Neural progenitor cell (in vitro differentiated cells): ENCODE data around the gene RAPGEF5. TPM values are rescaled to one million over a fixed set of nuclear protein-coding genes. Genes with fewer than 3 reads are reported as not detected.

Experiments
- DNase-seq: peaks from one replicate; pipeline ENCODE4 v3.0.0-alpha.2; 2016; ENCODE audit warnings: low spot score
- H2AFZ ChIP-seq: fragments of 200-600 bp; sonication (generic); replicated peaks from 2 replicates; pipeline ENCODE4 v1.6.1; 2016; ENCODE audit warnings: antibody characterized with exemption
- H3F3A ChIP-seq: fragments of 200-600 bp; sonication (generic); 2 replicates; pipeline ENCODE4 v1.6.1; 2016; ENCODE audit warnings: antibody characterized with exemption, low read depth
- H3K27ac ChIP-seq: fragments of 200-600 bp; sonication (generic); 2 replicates; pipeline ENCODE4 v1.5.1; 2016; ENCODE audit warnings: mild to moderate bottlenecking
- H3K27me3 ChIP-seq: fragments of 200-600 bp; sonication (generic); 2 replicates; pipeline ENCODE4 v1.6.1; 2016; ENCODE audit warnings: mild to moderate bottlenecking, moderate library complexity
- H3K36me3 ChIP-seq: fragments of 200-600 bp; sonication (generic); 2 replicates; pipeline ENCODE4 v1.5.1; 2016
- H3K4me1 ChIP-seq: fragments of 200-600 bp; sonication (generic); 2 replicates; pipeline ENCODE4 v1.6.1; 2016; ENCODE audit warnings: mixed run types
- H3K4me2 ChIP-seq: fragments of 200-600 bp; sonication (generic); 2 replicates; pipeline ENCODE4 v1.6.1; 2016
- H3K4me3 ChIP-seq: fragments of 200-600 bp; sonication (generic); 2 replicates; pipeline ENCODE4 v1.5.1; 2016
- H3K79me2 ChIP-seq: fragments of 200-600 bp; sonication (generic); 2 replicates; pipeline ENCODE4 v1.6.1; 2016; ENCODE audit warnings: low read depth
- H3K9ac ChIP-seq: fragments of 200-600 bp; sonication (generic); 2 replicates; pipeline ENCODE4 v1.6.1; 2016
- H3K9me3 ChIP-seq: fragments of 200-600 bp; sonication (generic); 2 replicates; pipeline ENCODE4 v1.5.1; 2016; ENCODE audit warnings: low read depth
- H4K20me1 ChIP-seq: fragments of 200-600 bp; sonication (generic); 2 replicates; pipeline ENCODE4 v1.6.1; 2016; ENCODE audit warnings: low read depth
- H3K27ac Mint-ChIP-seq: 3 replicates; pipeline ENCODE4 v1.8.0; 2021; ENCODE audit warnings: mixed read lengths
- H3K27me3 Mint-ChIP-seq: 2 replicates; pipeline ENCODE4 v1.8.0; 2022; ENCODE audit warnings: low read depth, mild to moderate bottlenecking, inconsistent platforms, moderate library complexity, mixed read lengths; ENCODE audit not compliant: insufficient read depth
- H3K36me3 Mint-ChIP-seq: 3 replicates; pipeline ENCODE4 v1.8.0; 2021; ENCODE audit warnings: mixed read lengths
- H3K4me1 Mint-ChIP-seq: 3 replicates; pipeline ENCODE4 v1.8.0; 2021; ENCODE audit warnings: mixed read lengths
- H3K4me3 Mint-ChIP-seq: 3 replicates; pipeline ENCODE4 v1.8.0; 2021; ENCODE audit warnings: mild to moderate bottlenecking, moderate library complexity, mixed read lengths
- H3K9me3 Mint-ChIP-seq: 3 replicates; pipeline ENCODE4 v1.8.0; 2020; ENCODE audit warnings: mixed read lengths
- EZH2 ChIP-seq: fragments of 200-600 bp; sonication (generic); IDR thresholded peaks from 2 replicates; pipeline ENCODE4 v1.6.1; 2017; ENCODE audit warnings: antibody characterized with exemption, mild to moderate bottlenecking, moderate library complexity
- EZH2phosphoT487 ChIP-seq: fragments of 200-600 bp; sonication (generic); IDR thresholded peaks from 2 replicates; pipeline ENCODE4 v1.6.1; 2017; ENCODE audit warnings: antibody characterized with exemption
- total RNA-seq: library from RNA; depleted of rRNA; stranded (reverse); fragments of >200 nt; gene quantifications from 2 replicates; pipeline ENCODE4 v1.2.3, GENCODE V29; 2015; ENCODE audit warnings: low replicate concordance
- TF ChIP-seq, protein P1 (sequence below): fragments of 200-600 bp; sonication (generic); IDR thresholded peaks from 2 replicates; pipeline ENCODE4 v1.5.1; 2017; ENCODE audit warnings: antibody characterized with exemption, mild to moderate bottlenecking

Gene RAPGEF5
- total RNA-seq, 1 donor from 2014 or later: 5.7 TPM

DNA sequence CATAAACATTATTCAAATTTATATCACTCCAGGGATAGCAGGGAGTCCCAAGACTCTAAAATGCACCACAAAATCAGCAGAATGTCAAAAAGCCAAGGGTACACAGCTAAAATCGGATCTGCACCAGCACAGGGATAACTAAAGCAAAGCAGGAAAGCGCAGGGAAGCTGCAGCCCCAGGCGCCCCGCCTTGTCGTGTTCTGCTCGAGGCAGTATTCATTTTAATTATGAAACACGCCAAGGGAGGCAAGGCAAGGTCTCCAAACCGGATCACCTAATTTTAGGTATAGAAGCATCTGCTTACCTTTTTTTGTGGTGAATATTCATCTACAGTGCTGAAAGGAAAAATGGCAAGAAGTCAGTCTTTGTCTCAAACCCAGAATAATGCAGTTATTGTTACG is 199.4 kb downstream of the RAPGEF5 start:
- H3K9ac ChIP-seq: no peak overlapping the region
- no peaks in the 10 kb centered on the region for H3K9me3 ChIP-seq
- H3K36me3 ChIP-seq: no peaks in the 10 kb centered on the region
- H3K4me1 ChIP-seq: peaks cover 23% of the 10 kb centered on the region
- Mint-ChIP-seq H3K27ac (peak overlapping the region; percentile 59), H3K9me3 (no peaks in the 10 kb centered on the region), H3K27me3 (no peaks in the 10 kb centered on the region), H3K36me3 (peaks cover 11% of the 10 kb centered on the region), H3K4me3 (no peak overlapping the region), H3K4me1 (peaks cover 56% of the 10 kb centered on the region)
- no peaks in the 10 kb centered on the region for H3K27me3 ChIP-seq
- no peak overlapping the region for H2AFZ ChIP-seq
- H4K20me1 ChIP-seq: no peaks in the 10 kb centered on the region
- no peak overlapping the region for H3K4me3 ChIP-seq
- peaks cover 16% of the 10 kb centered on the region for H3F3A ChIP-seq
- H3K79me2 ChIP-seq: no peaks in the 10 kb centered on the region
- TF ChIP-seq EZH2 (no peak), EZH2phosphoT487 (no peak)
- TF ChIP-seq, protein P1, sequence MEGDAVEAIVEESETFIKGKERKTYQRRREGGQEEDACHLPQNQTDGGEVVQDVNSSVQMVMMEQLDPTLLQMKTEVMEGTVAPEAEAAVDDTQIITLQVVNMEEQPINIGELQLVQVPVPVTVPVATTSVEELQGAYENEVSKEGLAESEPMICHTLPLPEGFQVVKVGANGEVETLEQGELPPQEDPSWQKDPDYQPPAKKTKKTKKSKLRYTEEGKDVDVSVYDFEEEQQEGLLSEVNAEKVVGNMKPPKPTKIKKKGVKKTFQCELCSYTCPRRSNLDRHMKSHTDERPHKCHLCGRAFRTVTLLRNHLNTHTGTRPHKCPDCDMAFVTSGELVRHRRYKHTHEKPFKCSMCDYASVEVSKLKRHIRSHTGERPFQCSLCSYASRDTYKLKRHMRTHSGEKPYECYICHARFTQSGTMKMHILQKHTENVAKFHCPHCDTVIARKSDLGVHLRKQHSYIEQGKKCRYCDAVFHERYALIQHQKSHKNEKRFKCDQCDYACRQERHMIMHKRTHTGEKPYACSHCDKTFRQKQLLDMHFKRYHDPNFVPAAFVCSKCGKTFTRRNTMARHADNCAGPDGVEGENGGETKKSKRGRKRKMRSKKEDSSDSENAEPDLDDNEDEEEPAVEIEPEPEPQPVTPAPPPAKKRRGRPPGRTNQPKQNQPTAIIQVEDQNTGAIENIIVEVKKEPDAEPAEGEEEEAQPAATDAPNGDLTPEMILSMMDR: no peak
- DNase-seq: no peak
- H3K27ac ChIP-seq: no peak overlapping the region
- no peak overlapping the region for H3K4me2 ChIP-seq

DNA sequence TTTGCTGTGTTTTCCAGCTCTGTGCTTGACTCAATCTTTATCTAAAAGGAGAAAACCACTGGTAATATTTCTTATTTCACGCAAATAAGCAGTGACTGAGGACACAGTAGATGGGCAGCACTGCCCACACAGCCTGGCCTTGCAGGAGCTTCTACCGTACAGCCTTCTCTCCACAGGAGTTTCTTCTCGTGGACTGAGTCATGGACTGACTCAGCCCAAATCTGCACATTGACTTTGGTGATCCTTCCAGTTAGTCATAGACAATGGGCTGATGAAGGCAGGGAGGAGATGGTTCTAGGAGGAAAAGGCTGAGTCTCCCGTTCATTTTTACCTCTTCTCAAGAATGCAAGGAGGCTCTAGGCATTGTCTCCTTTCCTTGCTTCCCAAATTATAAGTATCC is 200.7 kb downstream of the RAPGEF5 start:
- Mint-ChIP-seq H3K9me3 (no peaks in the 10 kb centered on the region), H3K4me1 (peaks cover 65% of the 10 kb centered on the region), H3K27me3 (no peaks in the 10 kb centered on the region), H3K27ac (peak overlapping the region; percentile 19), H3K36me3 (peaks cover 11% of the 10 kb centered on the region), H3K4me3 (no peak overlapping the region)
- Histone ChIP-seq H3K4me3 (no peak overlapping the region), H3K4me1 (peaks cover 27% of the 10 kb centered on the region), H4K20me1 (no peaks in the 10 kb centered on the region), H2AFZ (no peak overlapping the region), H3K79me2 (no peaks in the 10 kb centered on the region), H3K4me2 (no peak overlapping the region), H3K27me3 (no peaks in the 10 kb centered on the region), H3F3A (peaks cover 16% of the 10 kb centered on the region), H3K9me3 (no peaks in the 10 kb centered on the region), H3K27ac (no peak overlapping the region), H3K36me3 (no peaks in the 10 kb centered on the region), H3K9ac (no peak overlapping the region)
- DNase-seq: no peak
- TF ChIP-seq, protein P1: no peak
- TF ChIP-seq EZH2 (no peak), EZH2phosphoT487 (no peak)

DNA sequence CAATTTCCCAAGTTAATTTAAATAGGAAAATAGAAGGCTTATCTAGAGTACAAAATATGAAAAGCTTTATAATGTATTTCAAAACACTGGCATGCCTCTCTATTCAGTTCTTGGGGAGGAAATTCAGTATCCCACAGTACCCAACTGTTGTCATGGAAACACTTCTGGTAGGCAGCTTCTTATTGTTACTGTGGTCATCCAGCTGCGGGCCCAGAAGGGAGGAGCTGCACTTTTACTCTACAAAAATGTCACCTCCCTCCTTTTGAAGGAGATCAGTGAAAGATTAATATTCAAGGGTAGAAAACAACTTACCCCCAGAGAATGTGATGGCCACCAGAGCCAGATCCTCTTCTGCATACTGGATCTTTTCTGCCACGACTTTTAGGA is 202.8 kb downstream of the RAPGEF5 start:
- peak overlapping the region; percentile 100 for H3K27ac Mint-ChIP-seq
- H3K4me2 ChIP-seq: peak overlapping the region; percentile 68

More for the DNA sequence above, 202.8 kb downstream of the RAPGEF5 start:
- Histone ChIP-seq H3K9ac (no peak overlapping the region), H2AFZ (no peak overlapping the region), H3K79me2 (no peaks in the 10 kb centered on the region), H4K20me1 (no peaks in the 10 kb centered on the region), H3K36me3 (no peaks in the 10 kb centered on the region), H3K4me3 (peak overlapping the region; percentile 34), H3K4me1 (peaks cover 27% of the 10 kb centered on the region), H3K9me3 (no peaks in the 10 kb centered on the region), H3K27me3 (no peaks in the 10 kb centered on the region), H3F3A (peaks cover 16% of the 10 kb centered on the region), H3K27ac (peak overlapping the region; percentile 77)
- Mint-ChIP-seq H3K27me3 (no peaks in the 10 kb centered on the region), H3K4me1 (peaks cover 65% of the 10 kb centered on the region), H3K9me3 (no peaks in the 10 kb centered on the region), H3K4me3 (peak overlapping the region; percentile 72), H3K36me3 (peaks cover 14% of the 10 kb centered on the region)
- TF ChIP-seq EZH2phosphoT487 (no peak), EZH2 (no peak)
- TF ChIP-seq, protein P1: no peak
- DNase-seq: peak; percentile 71
